SK-N-SH (cell line): ENCODE measurements around the gene CCL22. TPM values are rescaled to one million over a fixed set of nuclear protein-coding genes. Genes with fewer than 3 reads are reported as not detected.
A peak's percentile ranks its signal among the peaks of the same experiment; 100 is the strongest.

ENCODE experiments used
- CTCF ChIA-PET: fragments of 300-600, 350-600 bp; formaldehyde crosslinking; extraction: SDS; loops from one replicate; lab custom pipeline; 2021; lab: Yijun Ruan, JAX
- POLR2A ChIA-PET: fragments of 350-600 bp; sonication (Branson Sonifier 250); formaldehyde crosslinking; extraction: SDS; loops from one replicate; lab custom pipeline; 2020; ENCODE audit warnings: antibody characterized with exemption, inconsistent platforms; lab: Yijun Ruan, JAX
- DNase-seq: peaks from one replicate; pipeline ENCODE4 v3.0.0; 2012
- H2AFZ ChIP-seq: fragments of 200-600 bp; sonication (generic); 2 replicates; pipeline ENCODE4 v1.8.1; 2016; ENCODE audit warnings: antibody characterized with exemption, mild to moderate bottlenecking, low read depth
- H3F3A ChIP-seq: fragments of 200-600 bp; sonication (generic); replicated peaks from 2 replicates; pipeline ENCODE3; 2016; ENCODE audit warnings: antibody characterized with exemption, mild to moderate bottlenecking; ENCODE audit not compliant: insufficient read depth
- H3K27ac ChIP-seq, 2 experiments: fragments of 200-500 bp in 1 of 2; fragments of 200-600 bp in 1 of 2; sonication (Bioruptor generic) in 1 of 2; sonication (generic), shearing (Covaris generic) in 1 of 2; 2 replicates each; pipeline versions ENCODE4 v1.5.1 to v1.6.1; 2014 to 2016; ENCODE audit warnings: low read depth in 2 of 2, inconsistent platforms in 1 of 2, low read length in 1 of 2, mild to moderate bottlenecking in 1 of 2, mixed read lengths in 1 of 2
- H3K27me3 ChIP-seq: fragments of 200-600 bp; sonication (generic), shearing (Covaris generic); 2 replicates; pipeline ENCODE4 v1.6.1; 2016; ENCODE audit warnings: mixed run types; ENCODE audit not compliant: insufficient read depth
- H3K36me3 ChIP-seq, 2 experiments: fragments of 200-500 bp in 1 of 2; fragments of 200-600 bp in 1 of 2; sonication (Bioruptor generic) in 1 of 2; sonication (generic) in 1 of 2; replicated peaks in 1 of 2; 2 replicates each; pipeline versions ENCODE3 to v1.5.1; 2014 to 2016; ENCODE audit warnings: low read length in 1 of 2, mild to moderate bottlenecking in 1 of 2; ENCODE audit not compliant: insufficient read depth in 2 of 2, control insufficient read depth in 1 of 2
- H3K4me1 ChIP-seq, 2 experiments: fragments of 200-500 bp in 1 of 2; fragments of 200-600 bp in 1 of 2; sonication (Bioruptor generic) in 1 of 2; sonication (generic), shearing (Covaris generic) in 1 of 2; 2 replicates each; pipeline versions ENCODE4 v1.5.1 to v1.6.1; 2014 to 2016; ENCODE audit warnings: low read depth in 1 of 2, low read length in 1 of 2, mixed run types in 1 of 2; ENCODE audit not compliant: insufficient read depth in 2 of 2, control insufficient read depth in 1 of 2
- H3K4me2 ChIP-seq: fragments of 200-600 bp; sonication (generic), shearing (Covaris generic); 2 replicates; pipeline ENCODE4 v1.6.1; 2017; ENCODE audit warnings: mixed run types
- H3K4me3 ChIP-seq, 2 experiments: fragments of 200-500 bp in 1 of 2; fragments of 200-600 bp in 1 of 2; sonication (Bioruptor generic) in 1 of 2; sonication (generic), shearing (Covaris generic) in 1 of 2; 2 replicates each; pipeline versions ENCODE4 v1.5.1 to v1.8.1; 2014 to 2016; ENCODE audit warnings: low read depth in 2 of 2, inconsistent platforms in 1 of 2, low read length in 1 of 2, mild to moderate bottlenecking in 1 of 2, mixed read lengths in 1 of 2, moderate library complexity in 1 of 2
- H3K79me2 ChIP-seq: fragments of 200-600 bp; sonication (generic); 2 replicates; pipeline ENCODE4 v1.8.1; 2017; ENCODE audit warnings: mild to moderate bottlenecking; ENCODE audit not compliant: insufficient read depth
- H3K9ac ChIP-seq: fragments of 200-600 bp; sonication (generic); 2 replicates; pipeline ENCODE4 v1.6.1; 2017; ENCODE audit warnings: mixed run types
- H3K9me2 ChIP-seq: fragments of 200-600 bp; sonication (generic); 2 replicates; pipeline ENCODE4 v1.6.1; 2017; ENCODE audit warnings: mixed run types
- H3K9me3 ChIP-seq: fragments of 200-600 bp; sonication (generic); 2 replicates; pipeline ENCODE4 v1.6.1; 2017; ENCODE audit warnings: mixed run types, mild to moderate bottlenecking, moderate library complexity
- H4K20me1 ChIP-seq: fragments of 200-600 bp; sonication (generic); 2 replicates; pipeline ENCODE4 v1.6.1; 2017; ENCODE audit warnings: mild to moderate bottlenecking, mixed run types; ENCODE audit not compliant: insufficient read depth
- CTCF ChIP-seq: fragments of 200-600 bp; sonication (generic); IDR thresholded peaks from 2 replicates; pipeline ENCODE4 v1.6.1; 2017; ENCODE audit warnings: antibody characterized with exemption, mild to moderate bottlenecking, moderate library complexity
- ELF1 ChIP-seq: IDR thresholded peaks from 2 replicates; pipeline ENCODE4 v1.4.0; 2012
- EP300 ChIP-seq, 2 experiments: IDR thresholded peaks; 2 replicates each; pipeline versions ENCODE4 v1.4.0 to v1.6.1; 2012; ENCODE audit warnings: borderline replicate concordance in 1 of 2, low read depth in 1 of 2, low read length in 1 of 2
- EZH2phosphoT487 ChIP-seq: fragments of 200-600 bp; sonication (generic); IDR thresholded peaks from 2 replicates; pipeline ENCODE4 v1.6.1; 2017; ENCODE audit warnings: low read depth, mixed run types, mild to moderate bottlenecking, antibody characterized with exemption, moderate library complexity, borderline replicate concordance
- FOSL2 ChIP-seq: IDR thresholded peaks from 2 replicates; pipeline ENCODE4 v1.4.0; 2012; ENCODE audit warnings: low read depth, mild to moderate bottlenecking, moderate library complexity, borderline replicate concordance
- FOXJ3 ChIP-seq: sonication (generic); formaldehyde crosslinking; IDR thresholded peaks from 2 replicates; pipeline ENCODE4 v1.5.1; 2020; ENCODE audit warnings: mild to moderate bottlenecking, missing genetic modification reagents
- FOXM1 ChIP-seq: IDR thresholded peaks from 2 replicates; pipeline ENCODE4 v1.4.0; 2012; ENCODE audit warnings: low read depth, mild to moderate bottlenecking
- GABPA ChIP-seq: IDR thresholded peaks from 2 replicates; pipeline ENCODE4 v1.4.0; 2012; ENCODE audit warnings: low read depth, mild to moderate bottlenecking
- IRF3 ChIP-seq: fragments of 150-350 bp; IDR thresholded peaks from 2 replicates; pipeline ENCODE4 v1.6.1; 2016; ENCODE audit warnings: mild to moderate bottlenecking, low read depth, low read length
- NFIC ChIP-seq: IDR thresholded peaks from 2 replicates; pipeline ENCODE4 v1.4.0; 2012; ENCODE audit warnings: borderline replicate concordance
- NRF1 ChIP-seq: IDR thresholded peaks from 2 replicates; pipeline ENCODE4 v1.6.1; 2012; ENCODE audit warnings: low read depth, mild to moderate bottlenecking, low read length
- POLR2AphosphoS5 ChIP-seq: IDR thresholded peaks from 2 replicates; pipeline ENCODE4 v1.6.1; 2012; ENCODE audit warnings: low read depth, low read length
- RCOR1 ChIP-seq: fragments of 150-350 bp; IDR thresholded peaks from 2 replicates; pipeline ENCODE4 v1.6.1; 2017; ENCODE audit warnings: antibody characterized with exemption, low read length
- RXRA ChIP-seq: IDR thresholded peaks from 2 replicates; pipeline ENCODE4 v1.4.0; 2012; ENCODE audit warnings: low read depth, mild to moderate bottlenecking, borderline replicate concordance
- SIN3A ChIP-seq: IDR thresholded peaks from 2 replicates; pipeline ENCODE4 v1.6.1; 2012; ENCODE audit warnings: low read depth, mild to moderate bottlenecking, low read length, moderate library complexity, borderline replicate concordance
- USF1 ChIP-seq: IDR thresholded peaks from 2 replicates; pipeline ENCODE4 v1.4.0; 2012; ENCODE audit warnings: low read depth, borderline replicate concordance
- WGBS: methylation state at CpG from one replicate; pipeline ENCODE4 v1.1.6; 2017; ENCODE audit warnings: low lambda C conversion rate; 5-methylcytosine and 5-hydroxymethylcytosine counted together
- polyA plus RNA-seq, 3 experiments: library from polyadenylated mRNA; depleted of rRNA; stranded (reverse); fragments of >200 nt; gene quantifications; 2 replicates each; pipeline ENCODE4 v1.2.3, GENCODE V29; 2012

CCL22 gene
- polyA plus RNA-seq, 1 of the 3 experiments (the other 2 are of a cell fraction), result not detected

GRCh38 chr16:57314161-57314785 is 44.3 kb upstream of the CCL22 start:
- H2AFZ ChIP-seq, result peak overlapping the region; percentile 43; the same call in 1 of the 2 replicates
- WGBS, result 100% methylated on average over 1 of the region's 1 CpG
- H3K9ac ChIP-seq, result no peak overlapping the region
- no peaks in the 10 kb centered on the region for H3K27me3 ChIP-seq
- no peaks in the 10 kb centered on the region for H3K79me2 ChIP-seq
- TF ChIP-seq FOSL2 (no peak), FOXM1 (no peak), SIN3A (no peak), ELF1 (no peak), EZH2phosphoT487 (no peak), CTCF (no peak), USF1 (no peak), POLR2AphosphoS5 (no peak), RCOR1 (no peak), RXRA (no peak), NRF1 (no peak), EP300 (IDR thresholded peaks at IDR 0.05; ENCODE audit: borderline replicate concordance in 1 of 2, low read depth in 1 of 2, low read length in 1 of 2) (no peak), GABPA (no peak), NFIC (no peak), IRF3 (no peak), FOXJ3 (no peak)
- no peaks in the 10 kb centered on the region for H3K36me3 ChIP-seq
- no peaks in the 10 kb centered on the region for H4K20me1 ChIP-seq
- H3F3A ChIP-seq, result peaks cover 10% of the 10 kb centered on the region
- CTCF ChIA-PET, result interaction anchor here (0.8 to 26.6 kb wide), 5 partner anchors 13 to 262 kb away, joined by 3 to 544 read pairs (median 4); no protein-coding TSS in a partner anchor
- H3K9me3 ChIP-seq, result no peaks in the 10 kb centered on the region
- 0 out of 2 replicates have a peak overlapping the region, but pooled peaks have one; percentile 4 for H3K4me2 ChIP-seq
- no peaks in the 10 kb centered on the region for H3K9me2 ChIP-seq
- POLR2A ChIA-PET, result no interaction called here
- H3K27ac ChIP-seq, result no peak overlapping the region
- H3K4me3 ChIP-seq, result no peak overlapping the region
- H3K4me1 ChIP-seq, result peaks cover 0 to 29% of the 10 kb centered on the region in 2 experiments; a peak in 2 of 4 replicates
- no peak for DNase-seq
